Esophagus muscularis mucosa (tissue), 4 donors: ENCODE data around the gene MYO1G. TPM values are rescaled to one million over a fixed set of nuclear protein-coding genes. Genes with fewer than 3 reads are reported as not detected.

Experiments used
- DNase-seq: peaks from one replicate; pipeline ENCODE4 v3.0.0-alpha.2; 2017; ENCODE audit errors: extremely low spot score
- H3K27ac ChIP-seq, 4 donors: fragments of 200-600 bp; sonication (generic); replicated peaks in 1 of 4; 1 replicate in 3 of 4; 2 replicates in 1 of 4; pipeline ENCODE4 v1.5.1; 2016 to 2019; ENCODE audit warnings: mild to moderate bottlenecking in 1 of 4
- H3K27me3 ChIP-seq, 4 donors: fragments of 200-600 bp; sonication (generic); one replicate each; pipeline versions ENCODE4 v1.5.1 to v1.6.0; 2016 to 2019
- H3K36me3 ChIP-seq, 4 donors: fragments of 200-600 bp; sonication (generic); one replicate each; pipeline ENCODE4 v1.5.1; 2016 to 2019
- H3K4me1 ChIP-seq, 4 donors: fragments of 200-600 bp; sonication (generic); one replicate each; pipeline ENCODE4 v1.5.1; 2016 to 2019
- H3K4me3 ChIP-seq, 4 donors: fragments of 200-600 bp; sonication (generic); 1 replicate in 2 of 4; 2 replicates in 2 of 4; pipeline ENCODE4 v1.5.1; 2016 to 2019; ENCODE audit warnings: mild to moderate bottlenecking in 4 of 4, moderate library complexity in 1 of 4
- H3K9me3 ChIP-seq, 4 donors: fragments of 200-600 bp; sonication (generic); 1 replicate in 3 of 4; 2 replicates in 1 of 4; pipeline ENCODE4 v1.5.1; 2016 to 2019
- CTCF ChIP-seq, 3 experiments: fragments of 200-600 bp in 2 of 3; fragments of 450-650 bp in 1 of 3; sonication (generic) in 2 of 3; IDR thresholded peaks; one replicate each; pipeline ENCODE4 v1.5.1; 2017 to 2019; ENCODE audit warnings: antibody characterized with exemption in 3 of 3, mild to moderate bottlenecking in 2 of 3, moderate library complexity in 1 of 3
- EP300 ChIP-seq: sonication (generic); formaldehyde crosslinking; IDR thresholded peaks from one replicate; pipeline ENCODE4 v1.6.1; 2017; ENCODE audit warnings: antibody characterized with exemption
- POLR2A ChIP-seq: fragments of 450-650 bp; IDR thresholded peaks from one replicate; pipeline ENCODE4 v1.6.1; 2017; ENCODE audit warnings: antibody characterized with exemption, moderate library complexity, mild to moderate bottlenecking, low read depth
- POLR2AphosphoS5 ChIP-seq, 2 donors: sonication (generic); formaldehyde crosslinking; IDR thresholded peaks; one replicate each; pipeline ENCODE4 v1.6.1; 2017; ENCODE audit warnings: antibody characterized with exemption in 2 of 2
- WGBS: methylation state at CpG from one replicate; pipeline ENCODE4 v1.1.5; 2018; 5-methylcytosine and 5-hydroxymethylcytosine counted together
- intact Hi-C: fragments of 100-400 bp; cut with DNase I; formaldehyde crosslinking; loops from one replicate; pipeline ENCODE4 v1.15.1; 2023
- total RNA-seq, 4 donors: library from RNA; depleted of rRNA; stranded (reverse); fragments of >200 nt; gene quantifications; one replicate each; pipeline versions ENCODE4 v1.1.0 to v1.2.1, GENCODE V29; 2016

MYO1G gene
- 1 to 10 TPM in 3 of 4 donors, under 1 TPM in 1; 0.78 to 6.8 (median 3.1) TPM for total RNA-seq

GRCh38 chr7:44978511-44979366, at the start of gene MYO1G:
MYO1G (minus strand) TSS chr7:44979015; CDS start chr7:44978961, 54 bp downstream.
- H3K27ac ChIP-seq, result peak within 1 kb of the TSS; percentile 31 to 72 (median 54)
- intact Hi-C loops, result no loop called here
- no peaks in the 10 kb centered on the region for H3K9me3 ChIP-seq
- WGBS, result 73% methylated on average over 24 of the region's 24 CpGs
- H3K27me3 ChIP-seq, result no peaks in the 10 kb centered on the region
- DNase-seq, result no peak
- H3K4me3 ChIP-seq, result peak within 1 kb of the TSS; percentile 9 to 37 (median 22)
- no peak for TF ChIP-seq CTCF (IDR thresholded peaks at IDR 0.05)
- TF ChIP-seq POLR2AphosphoS5 (IDR thresholded peaks at IDR 0.05), result no peak
- TF ChIP-seq EP300, result no peak
- TF ChIP-seq POLR2A, result no peak
- peaks cover 15 to 48% (median 40%) of the 10 kb centered on the region in 4 donors for H3K4me1 ChIP-seq
- H3K36me3 ChIP-seq, result peaks cover 17 to 43% (median 29%) of the 10 kb centered on the region in 4 donors

GRCh38 chr7:45028138-45028919, 49.5 kb upstream of the MYO1G start:
- intact Hi-C loops, result no loop called here
- Histone ChIP-seq H3K36me3 (peaks cover 0 to 23% (median 14%) of the 10 kb centered on the region in 4 donors), H3K27ac (no peak overlapping the region), H3K4me1 (peaks cover 0 to 10% (median 2%) of the 10 kb centered on the region in 4 donors), H3K9me3 (no peaks in the 10 kb centered on the region), H3K4me3 (peak overlapping the region; percentile 10 to 44 (median 22)), H3K27me3 (no peaks in the 10 kb centered on the region)
- WGBS, result 89% methylated on average over 17 of the region's 17 CpGs
- no peak for DNase-seq
- TF ChIP-seq POLR2AphosphoS5 (IDR thresholded peaks at IDR 0.05), result no peak
- TF ChIP-seq POLR2A, result no peak
- TF ChIP-seq CTCF (IDR thresholded peaks at IDR 0.05), result no peak
- TF ChIP-seq EP300, result no peak

GRCh38 chr7:45027774-45028114, 48.9 kb upstream of the MYO1G start:
- Histone ChIP-seq H3K27ac (no peak overlapping the region), H3K4me1 (peaks cover 0 to 5% (median 0%) of the 10 kb centered on the region in 4 donors), H3K27me3 (no peaks in the 10 kb centered on the region), H3K9me3 (no peaks in the 10 kb centered on the region), H3K36me3 (peaks cover 0 to 23% (median 14%) of the 10 kb centered on the region in 4 donors), H3K4me3 (peak overlapping the region; percentile 10 to 44 (median 22))
- TF ChIP-seq POLR2AphosphoS5 (IDR thresholded peaks at IDR 0.05), result no peak
- no peak for TF ChIP-seq POLR2A
- no peak for TF ChIP-seq EP300
- no peak for TF ChIP-seq CTCF (IDR thresholded peaks at IDR 0.05)
- WGBS, result 75% methylated on average over 4 of the region's 4 CpGs
- intact Hi-C loops, result no loop called here
- DNase-seq, result no peak

- no peaks in the 10 kb centered on the region for H3K9me3 ChIP-seq
- H3K27ac ChIP-seq, result peak overlapping the region in 2 of 4 donors; percentile 8 to 41
- DNase-seq, result no peak
- no peak for TF ChIP-seq POLR2A
- no peak for TF ChIP-seq EP300
- no peak for TF ChIP-seq CTCF (IDR thresholded peaks at IDR 0.05)
- no peak for TF ChIP-seq POLR2AphosphoS5 (IDR thresholded peaks at IDR 0.05)
- H3K4me3 ChIP-seq, result peak overlapping the region; percentile 10 to 44 (median 22)
- no peaks in the 10 kb centered on the region for H3K27me3 ChIP-seq
- peaks cover 0 to 23% (median 14%) of the 10 kb centered on the region in 4 donors for H3K36me3 ChIP-seq
- WGBS, result 96% methylated on average over 10 of the region's 10 CpGs
- H3K4me1 ChIP-seq, result peaks cover 0 to 5% (median 0%) of the 10 kb centered on the region in 4 donors
- intact Hi-C loops, result no loop called here
Measured at GRCh38 chr7:45026984-45027773, 48.4 kb upstream of the MYO1G start.
